ENCODE data around the gene ABTB1.

Gene ABTB1

GRCh38 chr3:127722091-127722784, 49.5 kb downstream of the ABTB1 start:
- no peak for DNase-seq

GRCh38 chr3:127723011-127723567, 50.3 kb downstream of the ABTB1 start:
- DNase-seq, result no peak

GRCh38 chr3:127726894-127727293, 54.1 kb downstream of the ABTB1 start:
- no peak for DNase-seq

GRCh38 chr3:127728417-127729015, 55.8 kb downstream of the ABTB1 start:
- DNase-seq, result no peak

- no peak for DNase-seq
These were observed 56.9 kb downstream of the ABTB1 start for GRCh38 chr3:127729556-127730056.

- DNase-seq, result no peak
These were observed 57.4 kb downstream of the ABTB1 start for GRCh38 chr3:127730171-127730570.

Data from amniotic stem cell (primary cell).